ENCODE measurements around the gene KDM2A. TPM values are rescaled to one million over a fixed set of nuclear protein-coding genes. Genes with fewer than 3 reads are reported as not detected.

Gene KDM2A
- total RNA-seq, 1 donor from 2014 or later, result 70.4 TPM

DNA sequence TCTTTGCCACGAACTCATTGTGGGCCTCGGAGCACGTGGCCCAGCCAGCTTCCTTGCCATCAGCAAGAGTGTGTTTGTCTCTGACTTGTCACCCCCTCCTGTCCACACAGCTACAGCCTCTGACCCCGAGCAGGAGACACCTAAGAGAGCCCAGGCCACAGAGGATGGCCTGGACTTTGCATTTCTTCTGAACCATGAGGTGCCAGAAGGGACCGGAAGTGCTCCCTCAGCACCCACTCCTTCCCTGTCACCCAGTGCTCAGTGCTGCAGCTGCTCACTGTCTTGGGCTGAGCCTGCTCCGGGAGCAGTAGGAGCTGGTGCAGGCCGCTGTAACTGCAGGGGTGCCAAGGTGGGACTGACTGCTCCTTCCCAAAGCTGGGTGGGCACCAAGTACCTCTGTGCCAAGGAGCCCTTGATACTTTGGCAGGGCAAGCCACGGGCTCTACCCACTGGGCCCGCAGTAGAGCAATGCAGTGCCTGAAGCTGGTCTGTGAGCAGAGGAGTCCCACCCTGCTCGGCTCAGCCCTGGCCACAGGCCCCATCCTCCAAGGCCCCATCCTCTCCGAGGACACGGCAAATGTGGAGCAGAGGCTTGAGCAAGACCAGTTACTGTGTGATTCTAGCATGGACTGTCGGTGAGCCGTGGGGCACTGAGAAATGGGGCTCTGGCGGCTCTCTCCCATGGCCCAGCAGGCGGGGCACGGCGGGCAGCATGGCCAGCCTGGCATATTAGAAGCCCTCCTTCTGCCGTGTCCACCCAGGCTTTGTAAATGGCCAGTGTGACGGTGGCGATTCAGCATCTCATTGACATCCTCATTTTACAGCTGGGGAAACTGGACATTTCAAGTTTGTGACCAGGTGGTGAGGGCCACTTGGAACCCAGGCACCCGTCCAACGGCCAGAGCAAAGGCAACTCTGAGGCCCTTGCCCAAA lies 153.5 kb downstream of the KDM2A start:
- Histone ChIP-seq H3K9me3 (ENCODE audit: insufficient read depth, low read depth, low read length) (no peaks in the 10 kb centered on the region), H3K79me2 (ENCODE audit: insufficient read depth, low read length) (peaks cover 97% of the 10 kb centered on the region), H3K4me1 (ENCODE audit: insufficient read depth, low read length) (peaks cover 33% of the 10 kb centered on the region), H3K4me3 (ENCODE audit: insufficient read depth, low read depth, low read length) (no peak overlapping the region), H2AFZ (ENCODE audit: low read depth, low read length) (no peak overlapping the region), H3K27me3 (ENCODE audit: insufficient read depth, low read length) (no peaks in the 10 kb centered on the region), H3K4me2 (ENCODE audit: low read length) (no peak overlapping the region), H4K20me1 (ENCODE audit: insufficient read depth, low read length) (peaks cover 57% of the 10 kb centered on the region), H3K9ac (ENCODE audit: low read length) (no peak overlapping the region), H3K36me3 (ENCODE audit: insufficient read depth, low read length) (no peaks in the 10 kb centered on the region), H3K27ac (ENCODE audit: low read depth, low read length) (no peak overlapping the region)
- no peak for DNase-seq (ENCODE audit: low read depth)
- H3K36me3 Mint-ChIP-seq (ENCODE audit: low read depth, unreplicated experiment), result peaks cover 4% of the 10 kb centered on the region
- H3K9me3 Mint-ChIP-seq (ENCODE audit: unreplicated experiment), result no peaks in the 10 kb centered on the region
- H3K27me3 Mint-ChIP-seq (ENCODE audit: low read depth, unreplicated experiment), result no peaks in the 10 kb centered on the region
- no peak overlapping the region for H3K4me3 Mint-ChIP-seq (ENCODE audit: unreplicated experiment)
- TF ChIP-seq EZH2 (IDR thresholded peaks at IDR 0.05; ENCODE audit: insufficient read depth, low read length) (no peak), CTCF (IDR thresholded peaks at IDR 0.05; ENCODE audit: insufficient read depth, low read depth, low read length) (no peak)
- FAIRE-seq, result no peak
- peaks cover 18% of the 10 kb centered on the region for H3K4me1 Mint-ChIP-seq (ENCODE audit: low read depth, unreplicated experiment)
- no peak overlapping the region for H3K27ac Mint-ChIP-seq (ENCODE audit: unreplicated experiment)

DNA sequence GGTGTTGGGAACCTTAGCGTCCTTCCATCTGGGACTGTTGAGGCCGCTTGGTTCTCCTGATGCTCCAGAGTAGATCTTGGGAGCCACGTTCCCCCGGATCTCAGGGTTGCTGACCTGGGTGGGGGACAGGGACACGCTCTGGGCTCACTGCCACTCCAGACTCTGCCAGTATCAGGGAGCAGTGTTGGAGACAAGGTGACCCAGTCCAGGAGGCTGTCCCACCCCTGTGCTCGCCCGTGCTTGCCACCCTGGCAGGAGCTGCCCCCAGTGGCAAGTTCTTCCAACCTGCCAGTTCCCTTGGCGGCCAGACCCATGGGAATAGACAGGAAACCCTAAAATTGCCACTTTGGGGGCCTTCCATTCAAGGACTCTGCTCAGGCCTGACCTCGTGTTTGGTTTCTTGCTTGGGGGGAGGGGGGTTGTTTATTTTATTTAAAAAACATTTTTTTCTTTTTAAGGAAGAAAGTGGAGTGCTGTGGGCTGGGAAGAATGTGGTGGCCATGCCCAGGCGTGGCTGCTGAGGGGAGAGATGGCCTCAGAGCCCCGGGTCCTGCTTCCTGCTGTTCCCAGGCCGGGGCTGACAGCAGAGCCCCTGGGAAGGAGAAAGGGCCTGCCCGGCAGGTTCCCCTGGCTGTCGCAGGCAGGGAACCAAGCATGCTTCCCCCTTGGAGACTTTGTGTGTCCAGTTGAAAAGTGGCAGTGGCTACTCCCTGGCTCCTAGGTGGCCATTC lies 154.4 kb downstream of the KDM2A start:
- no peak overlapping the region for H3K27ac Mint-ChIP-seq (ENCODE audit: unreplicated experiment)
- no peak overlapping the region for H3K4me3 Mint-ChIP-seq (ENCODE audit: unreplicated experiment)

More for the DNA sequence above, 154.4 kb downstream of the KDM2A start:
- Mint-ChIP-seq H3K4me1 (ENCODE audit: low read depth, unreplicated experiment) (peaks cover 15% of the 10 kb centered on the region), H3K9me3 (ENCODE audit: unreplicated experiment) (no peaks in the 10 kb centered on the region), H3K36me3 (ENCODE audit: low read depth, unreplicated experiment) (no peaks in the 10 kb centered on the region), H3K27me3 (ENCODE audit: low read depth, unreplicated experiment) (no peaks in the 10 kb centered on the region)
- DNase-seq (ENCODE audit: low read depth), result no peak
- Histone ChIP-seq H3K27me3 (ENCODE audit: insufficient read depth, low read length) (no peaks in the 10 kb centered on the region), H3K4me1 (ENCODE audit: insufficient read depth, low read length) (peaks cover 25% of the 10 kb centered on the region), H3K79me2 (ENCODE audit: insufficient read depth, low read length) (peaks cover 90% of the 10 kb centered on the region), H4K20me1 (ENCODE audit: insufficient read depth, low read length) (peaks cover 49% of the 10 kb centered on the region), H3K4me2 (ENCODE audit: low read length) (no peak overlapping the region), H3K9me3 (ENCODE audit: insufficient read depth, low read depth, low read length) (no peaks in the 10 kb centered on the region), H3K4me3 (ENCODE audit: insufficient read depth, low read depth, low read length) (no peak overlapping the region), H3K9ac (ENCODE audit: low read length) (no peak overlapping the region), H3K27ac (ENCODE audit: low read depth, low read length) (no peak overlapping the region), H3K36me3 (ENCODE audit: insufficient read depth, low read length) (no peaks in the 10 kb centered on the region), H2AFZ (ENCODE audit: low read depth, low read length) (no peak overlapping the region)
- no peak for FAIRE-seq
- TF ChIP-seq CTCF (IDR thresholded peaks at IDR 0.05; ENCODE audit: insufficient read depth, low read depth, low read length), result no peak
- no peak for TF ChIP-seq EZH2 (IDR thresholded peaks at IDR 0.05; ENCODE audit: insufficient read depth, low read length)

Data from astrocyte (in vitro differentiated cells and primary cell).